ENCODE measurements around the gene SEMA4C. TPM values are rescaled to one million over a fixed set of nuclear protein-coding genes. Genes with fewer than 3 reads are reported as not detected.

SEMA4C gene
- polyA plus RNA-seq (2014; cell fraction: cytosol; rRNA removed), result 42.0 and 42.7 TPM in 2 replicates
- 91.3 and 99.0 TPM in 2 replicates for polyA plus RNA-seq (2014; cell fraction: nucleus; rRNA removed)

- DNase-seq (ENCODE audit: low spot score), result no peak
Measured at GRCh38 chr2:96869822-96870625, at the start of gene SEMA4C. Gene SEMA4C (minus strand): TSS chr2:96870080. CDS start chr2:96867886, 2,194 bp downstream.

GRCh38 chr2:96918754-96919550 lies 49.1 kb upstream of the SEMA4C start:
- no peak for DNase-seq (ENCODE audit: low spot score)

GRCh38 chr2:96918092-96918753 lies 48.3 kb upstream of the SEMA4C start:
- DNase-seq (ENCODE audit: low spot score), result no peak

- no peak for DNase-seq (ENCODE audit: low spot score)
Measured at GRCh38 chr2:96916646-96917543, 47.0 kb upstream of the SEMA4C start.

GRCh38 chr2:96916156-96916630 lies 46.3 kb upstream of the SEMA4C start:
- no peak for DNase-seq (ENCODE audit: low spot score)

- DNase-seq (ENCODE audit: low spot score), result no peak
Measured at GRCh38 chr2:96914332-96914731, 44.5 kb upstream of the SEMA4C start.

- DNase-seq (ENCODE audit: low spot score), result peak; percentile 54
Measured at GRCh38 chr2:96913398-96914202, 43.7 kb upstream of the SEMA4C start.

GRCh38 chr2:96913117-96913397 lies 43.2 kb upstream of the SEMA4C start:
- DNase-seq (ENCODE audit: low spot score), result no peak

GRCh38 chr2:96912346-96913116 lies 42.7 kb upstream of the SEMA4C start:
- DNase-seq (ENCODE audit: low spot score), result no peak

GRCh38 chr2:96909611-96910021 lies 39.7 kb upstream of the SEMA4C start:
- DNase-seq (ENCODE audit: low spot score), result no peak

- peak; percentile 86 for DNase-seq (ENCODE audit: low spot score)
Measured at GRCh38 chr2:96907115-96908041, 37.5 kb upstream of the SEMA4C start.

- DNase-seq (ENCODE audit: low spot score), result no peak
Measured at GRCh38 chr2:96906729-96907114, 36.8 kb upstream of the SEMA4C start.

- no peak for DNase-seq (ENCODE audit: low spot score)
Measured at GRCh38 chr2:96903815-96904214, 33.9 kb upstream of the SEMA4C start.

GRCh38 chr2:96903318-96903717 lies 33.4 kb upstream of the SEMA4C start:
- DNase-seq (ENCODE audit: low spot score), result no peak

- DNase-seq (ENCODE audit: low spot score), result no peak
Measured at GRCh38 chr2:96900237-96900636, 30.4 kb upstream of the SEMA4C start.

- no peak for DNase-seq (ENCODE audit: low spot score)
Measured at GRCh38 chr2:96899413-96899741, 29.5 kb upstream of the SEMA4C start.

GRCh38 chr2:96898641-96899412 lies 28.9 kb upstream of the SEMA4C start:
- no peak for DNase-seq (ENCODE audit: low spot score)

- DNase-seq (ENCODE audit: low spot score), result no peak
Measured at GRCh38 chr2:96898135-96898505, 28.2 kb upstream of the SEMA4C start.

Measured in SK-N-DZ (cell line).